ENCODE measurements around the gene CIPC. TPM values are rescaled to one million over a fixed set of nuclear protein-coding genes. Genes with fewer than 3 reads are reported as not detected.

Gene CIPC
- total and polyA plus RNA-seq, 2 donors (not counting 1 experiment from before 2014, with no cell fraction given): 13.3 to 47.0 TPM

DNA sequence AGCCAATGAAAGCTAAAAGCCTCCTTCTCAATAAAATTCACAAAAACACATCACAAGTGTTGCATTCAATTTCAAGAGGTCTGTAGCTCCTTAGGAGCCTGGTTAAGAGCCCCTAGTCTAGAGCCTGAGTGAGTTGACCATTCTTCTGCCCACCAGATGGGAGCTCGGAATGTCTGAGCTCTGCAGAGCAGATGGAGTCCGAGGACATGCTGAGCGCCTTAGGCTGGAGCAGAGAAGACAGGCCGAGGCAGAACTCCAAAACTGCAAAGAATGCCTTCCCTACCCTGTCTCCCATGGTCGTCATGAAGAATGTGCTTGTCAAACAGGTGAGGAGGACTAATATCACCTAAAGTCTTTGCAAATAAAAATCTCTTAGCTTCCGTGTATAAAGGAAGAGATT lies 11.6 kb downstream of the CIPC start:
- Histone ChIP-seq H3K27ac (ENCODE audit: low read length in 2 of 2) (no peak overlapping the region), H3K79me2 (ENCODE audit: control insufficient read depth, insufficient read depth, low read length) (peaks cover 56% of the 10 kb centered on the region), H3K9ac (ENCODE audit: low read length) (no peak overlapping the region), H3K36me3 (replicated peaks in 1 of 2; ENCODE audit: control extremely low read depth in 1 of 2, control insufficient read depth in 1 of 2, extremely low read depth in 1 of 2, insufficient read depth in 2 of 2, low read length in 1 of 2) (peaks cover 6 to 71% of the 10 kb centered on the region in 2 experiments), H2AFZ (ENCODE audit: insufficient read depth, low read depth, low read length, poor library complexity, severe bottlenecking) (no peak overlapping the region), H3K27me3 (replicated peaks in 1 of 4; ENCODE audit: control extremely low read depth in 1 of 4, control insufficient read depth in 3 of 4, insufficient read depth in 4 of 4, low read length in 3 of 4) (no peaks in the 10 kb centered on the region), H3K9me3 (ENCODE audit: control extremely low read depth in 1 of 3, control insufficient read depth in 2 of 3, insufficient read depth in 1 of 3, low read length in 2 of 3) (no peaks in the 10 kb centered on the region), H3K4me2 (replicated peaks; ENCODE audit: low read depth, low read length, poor library complexity, severe bottlenecking) (no peak overlapping the region), H3K4me3 (ENCODE audit: control extremely low read depth in 1 of 5, extremely low read depth in 1 of 5, insufficient read depth in 1 of 5, low read depth in 2 of 5, low read length in 4 of 5) (no peak overlapping the region), H4K20me1 (ENCODE audit: control insufficient read depth, insufficient read depth, low read length, poor library complexity, severe bottlenecking) (no peaks in the 10 kb centered on the region), H3K4me1 (ENCODE audit: control insufficient read depth in 2 of 2, insufficient read depth in 2 of 2, low read length in 2 of 2) (peaks cover 3 to 5% of the 10 kb centered on the region in 2 donors)
- ChIA-PET CTCF (interaction anchor here (1.2 to 30.2 kb wide), 10 partner anchors 10 to 207 kb away, joined by 3 to 757 read pairs (median 8); partner anchors contain the start of gene CIPC), POLR2A (interaction anchor here (1.3 to 2.4 kb wide), 3 partner anchors 11 to 14 kb away, joined by 4 to 14 read pairs (median 9); partner anchors contain the start of gene CIPC)
- 100% methylated on average over 1 of the region's 6 CpGs for WGBS (ENCODE audit: insufficient coverage)
- peak overlapping the region; percentile 38 for H3K27ac Mint-ChIP-seq
- no peaks in the 10 kb centered on the region for H3K9me3 Mint-ChIP-seq (ENCODE audit: insufficient read depth)
- DNase-seq: no peak
- no peaks in the 10 kb centered on the region for H3K27me3 Mint-ChIP-seq
- H3K4me1 Mint-ChIP-seq: peaks cover 28% of the 10 kb centered on the region
- TF ChIP-seq EZH2 (IDR thresholded peaks at IDR 0.05; ENCODE audit: borderline replicate concordance, insufficient read depth, low read depth, low read length, poor library complexity, severe bottlenecking): no peak
- TF ChIP-seq, protein P1, sequence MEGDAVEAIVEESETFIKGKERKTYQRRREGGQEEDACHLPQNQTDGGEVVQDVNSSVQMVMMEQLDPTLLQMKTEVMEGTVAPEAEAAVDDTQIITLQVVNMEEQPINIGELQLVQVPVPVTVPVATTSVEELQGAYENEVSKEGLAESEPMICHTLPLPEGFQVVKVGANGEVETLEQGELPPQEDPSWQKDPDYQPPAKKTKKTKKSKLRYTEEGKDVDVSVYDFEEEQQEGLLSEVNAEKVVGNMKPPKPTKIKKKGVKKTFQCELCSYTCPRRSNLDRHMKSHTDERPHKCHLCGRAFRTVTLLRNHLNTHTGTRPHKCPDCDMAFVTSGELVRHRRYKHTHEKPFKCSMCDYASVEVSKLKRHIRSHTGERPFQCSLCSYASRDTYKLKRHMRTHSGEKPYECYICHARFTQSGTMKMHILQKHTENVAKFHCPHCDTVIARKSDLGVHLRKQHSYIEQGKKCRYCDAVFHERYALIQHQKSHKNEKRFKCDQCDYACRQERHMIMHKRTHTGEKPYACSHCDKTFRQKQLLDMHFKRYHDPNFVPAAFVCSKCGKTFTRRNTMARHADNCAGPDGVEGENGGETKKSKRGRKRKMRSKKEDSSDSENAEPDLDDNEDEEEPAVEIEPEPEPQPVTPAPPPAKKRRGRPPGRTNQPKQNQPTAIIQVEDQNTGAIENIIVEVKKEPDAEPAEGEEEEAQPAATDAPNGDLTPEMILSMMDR (IDR thresholded peaks at IDR 0.05): no peak
- H3K4me3 Mint-ChIP-seq: no peak overlapping the region
- ATAC-seq (ENCODE audit: low read depth): no peak
- intact Hi-C loops (cut with micrococcal nuclease): loop anchor here (1.0 to 2.0 kb wide), 2 partner anchors 12 to 41 kb away; no protein-coding TSS in a partner anchor

DNA sequence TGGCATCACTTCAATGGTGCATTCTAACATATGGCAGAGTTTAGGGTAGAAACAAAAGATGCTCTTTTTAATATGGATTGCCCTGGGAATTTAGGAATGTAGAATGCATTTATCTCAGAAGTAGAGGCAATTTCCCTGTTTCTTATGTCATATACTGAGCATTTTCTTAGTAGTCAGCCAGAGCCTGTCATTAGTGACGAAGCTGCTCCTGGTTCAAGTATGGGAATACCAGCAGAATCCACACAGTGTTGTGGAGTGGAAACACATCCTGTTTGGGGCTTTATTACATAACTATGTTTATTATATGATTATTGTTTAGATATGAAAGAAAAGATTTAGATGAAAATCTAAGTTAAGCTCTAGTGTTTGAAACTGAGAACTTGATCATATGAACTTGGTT lies 12.2 kb downstream of the CIPC start:
- intact Hi-C loops (cut with micrococcal nuclease): loop anchor here (1.0 kb wide), 1 partner anchor 11 kb away; no protein-coding TSS in a partner anchor
- peaks cover 10 to 76% of the 10 kb centered on the region in 2 experiments for H3K36me3 ChIP-seq (replicated peaks in 1 of 2; ENCODE audit: control extremely low read depth in 1 of 2, control insufficient read depth in 1 of 2, extremely low read depth in 1 of 2, insufficient read depth in 2 of 2, low read length in 1 of 2)
- whole genome bisulfite sequencing (ENCODE audit: insufficient coverage): no CpG with 5 or more reads among the region's 1 CpG
- peaks cover 26% of the 10 kb centered on the region for H3K4me1 Mint-ChIP-seq
- peaks cover 3 to 5% of the 10 kb centered on the region in 2 donors for H3K4me1 ChIP-seq (ENCODE audit: control insufficient read depth in 2 of 2, insufficient read depth in 2 of 2, low read length in 2 of 2)
- ChIA-PET POLR2A (interaction anchor here (1.4 kb wide), 1 partner anchor 12 kb away, joined by 4 read pairs; the partner anchor contains the start of gene CIPC), CTCF (interaction anchor here (1.2 to 30.2 kb wide), 7 partner anchors 8 to 206 kb away, joined by 4 to 757 read pairs (median 30); partner anchors contain the start of gene CIPC)
- no peak overlapping the region for H3K27ac ChIP-seq (ENCODE audit: low read length in 2 of 2)
- ATAC-seq (ENCODE audit: low read depth) (no peak), DNase-seq (no peak)
- H3K27me3 Mint-ChIP-seq: no peaks in the 10 kb centered on the region
- H3K27me3 ChIP-seq (replicated peaks in 1 of 4; ENCODE audit: control extremely low read depth in 1 of 4, control insufficient read depth in 3 of 4, insufficient read depth in 4 of 4, low read length in 3 of 4): no peaks in the 10 kb centered on the region
- no peak overlapping the region for H2AFZ ChIP-seq (ENCODE audit: insufficient read depth, low read depth, low read length, poor library complexity, severe bottlenecking)
- no peaks in the 10 kb centered on the region for H3K9me3 Mint-ChIP-seq (ENCODE audit: insufficient read depth)
- no peaks in the 10 kb centered on the region for H4K20me1 ChIP-seq (ENCODE audit: control insufficient read depth, insufficient read depth, low read length, poor library complexity, severe bottlenecking)
- H3K4me2 ChIP-seq (replicated peaks; ENCODE audit: low read depth, low read length, poor library complexity, severe bottlenecking): no peak overlapping the region
- H3K4me3 ChIP-seq (ENCODE audit: control extremely low read depth in 1 of 5, extremely low read depth in 1 of 5, insufficient read depth in 1 of 5, low read depth in 2 of 5, low read length in 4 of 5): no peak overlapping the region
- no peak overlapping the region for H3K27ac Mint-ChIP-seq
- peaks cover 56% of the 10 kb centered on the region for H3K79me2 ChIP-seq (ENCODE audit: control insufficient read depth, insufficient read depth, low read length)
- H3K9ac ChIP-seq (ENCODE audit: low read length): no peak overlapping the region
- H3K4me3 Mint-ChIP-seq: no peak overlapping the region
- H3K9me3 ChIP-seq (ENCODE audit: control extremely low read depth in 1 of 3, control insufficient read depth in 2 of 3, insufficient read depth in 1 of 3, low read length in 2 of 3): no peaks in the 10 kb centered on the region
- TF ChIP-seq, protein P1 (IDR thresholded peaks at IDR 0.05): no peak
- no peak for TF ChIP-seq EZH2 (IDR thresholded peaks at IDR 0.05; ENCODE audit: borderline replicate concordance, insufficient read depth, low read depth, low read length, poor library complexity, severe bottlenecking)

All from B cell (primary cell).